OCI-LY3 (cell line): ENCODE measurements around the gene RAB3GAP1.

ENCODE experiments used
- CTCF ChIP-seq: fragments of 200-600, 300-600 bp; sonication (generic); IDR thresholded peaks from 2 replicates; pipeline ENCODE4 v1.5.1; 2014; ENCODE audit warnings: antibody characterized with exemption, low read length, low read depth
- EZH2phosphoT487 ChIP-seq: fragments of 200-600 bp; shearing (Covaris generic); IDR thresholded peaks from 2 replicates; pipeline ENCODE4 v1.6.1; 2018; ENCODE audit warnings: antibody characterized with exemption, mixed run types, low read depth

GRCh38 chr2:135154962-135155361 lies 102.9 kb downstream of the RAB3GAP1 start:
- no peak for TF ChIP-seq CTCF
- TF ChIP-seq EZH2phosphoT487 = no peak
